ENCODE measurements around the gene GEN1.

Gene GEN1

DNA sequence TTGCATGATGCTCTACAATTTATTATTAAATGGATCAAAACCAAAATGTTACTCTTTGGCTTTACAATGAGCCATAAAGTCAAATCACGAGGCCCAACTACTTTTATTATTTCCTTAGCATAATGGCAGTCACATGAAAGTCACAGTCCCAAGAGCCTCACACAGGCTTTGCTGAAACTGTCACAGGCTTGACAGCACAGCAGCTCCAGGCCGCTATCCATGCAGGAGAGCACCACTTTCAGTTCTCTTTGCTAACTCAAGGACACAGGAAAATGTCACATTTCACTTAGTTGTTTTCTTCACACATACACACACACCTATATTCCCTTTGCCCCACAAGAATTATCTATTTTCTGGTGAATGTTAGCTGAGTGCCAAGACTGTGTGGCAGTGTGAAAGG lies 51.2 kb downstream of the GEN1 start:
- no peak overlapping the region for H3K27ac ChIP-seq (ENCODE audit: low read depth, low read length)
- H3K27me3 ChIP-seq (ENCODE audit: insufficient read depth, low read length), result no peaks in the 10 kb centered on the region
- H3K4me1 ChIP-seq (ENCODE audit: control insufficient read depth in 1 of 2, insufficient read depth in 2 of 2, low read length in 2 of 2), result no peaks in the 10 kb centered on the region
- H2AK5ac ChIP-seq (ENCODE audit: low read length), result no peak overlapping the region
- H3K79me1 ChIP-seq (ENCODE audit: low read length), result no peaks in the 10 kb centered on the region
- no peak overlapping the region for H2BK12ac ChIP-seq (ENCODE audit: low read length)
- no peak overlapping the region for H2BK120ac ChIP-seq (ENCODE audit: insufficient read depth, low read length, poor library complexity)
- no peak overlapping the region for H3K23ac ChIP-seq (ENCODE audit: low read length)
- H4K12ac ChIP-seq (ENCODE audit: low read depth, low read length), result no peak overlapping the region
- H3K14ac ChIP-seq (ENCODE audit: low read length), result no peak overlapping the region
- H3K18ac ChIP-seq (ENCODE audit: low read length), result no peak overlapping the region
- no peak overlapping the region for H4K91ac ChIP-seq (ENCODE audit: low read depth, low read length)
- no peak for DNase-seq
- no peak overlapping the region for H3K4me3 ChIP-seq (ENCODE audit: low read depth, low read length)
- H2BK5ac ChIP-seq (ENCODE audit: low read depth, low read length, poor library complexity), result no peak overlapping the region
- H2AFZ ChIP-seq (ENCODE audit: insufficient read depth, low read length, poor library complexity), result no peak overlapping the region
- H3K4ac ChIP-seq (ENCODE audit: low read depth, low read length), result no peak overlapping the region
- no peaks in the 10 kb centered on the region for H3K9me3 ChIP-seq (ENCODE audit: insufficient read depth, low read depth, low read length)
- WGBS (ENCODE audit: extremely low coverage, insufficient coverage, insufficient read length), result no CpG with 5 or more reads among the region's 2 CpGs
- no peak overlapping the region for H3K9ac ChIP-seq (ENCODE audit: low read length)
- no peak overlapping the region for H3K4me2 ChIP-seq (ENCODE audit: low read length)
- no peak overlapping the region for H4K8ac ChIP-seq (ENCODE audit: low read depth, low read length)
- H3K36me3 ChIP-seq (ENCODE audit: control insufficient read depth in 1 of 2, insufficient read depth in 2 of 2, low read length in 2 of 2), result no peaks in the 10 kb centered on the region
- H3K79me2 ChIP-seq (ENCODE audit: control insufficient read depth, insufficient read depth, low read length, poor library complexity), result no peaks in the 10 kb centered on the region

GRCh38 chr2:17805717-17806363 lies 51.9 kb downstream of the GEN1 start:
- H3K79me2 ChIP-seq (ENCODE audit: control insufficient read depth, insufficient read depth, low read length, poor library complexity), result no peaks in the 10 kb centered on the region
- no peak overlapping the region for H2AFZ ChIP-seq (ENCODE audit: insufficient read depth, low read length, poor library complexity)
- no CpG with 5 or more reads among the region's 8 CpGs for WGBS (ENCODE audit: extremely low coverage, insufficient coverage, insufficient read length)
- no peak overlapping the region for H2BK12ac ChIP-seq (ENCODE audit: low read length)
- H2BK120ac ChIP-seq (ENCODE audit: insufficient read depth, low read length, poor library complexity), result no peak overlapping the region
- H3K36me3 ChIP-seq (ENCODE audit: control insufficient read depth in 1 of 2, insufficient read depth in 2 of 2, low read length in 2 of 2), result no peaks in the 10 kb centered on the region
- H3K18ac ChIP-seq (ENCODE audit: low read length), result no peak overlapping the region
- no peak overlapping the region for H4K8ac ChIP-seq (ENCODE audit: low read depth, low read length)
- H3K9ac ChIP-seq (ENCODE audit: low read length), result no peak overlapping the region
- H4K91ac ChIP-seq (ENCODE audit: low read depth, low read length), result no peak overlapping the region
- H3K23ac ChIP-seq (ENCODE audit: low read length), result no peak overlapping the region
- no peak overlapping the region for H4K12ac ChIP-seq (ENCODE audit: low read depth, low read length)
- H3K4ac ChIP-seq (ENCODE audit: low read depth, low read length), result no peak overlapping the region
- no peak for DNase-seq
- no peaks in the 10 kb centered on the region for H3K79me1 ChIP-seq (ENCODE audit: low read length)
- no peak overlapping the region for H3K4me2 ChIP-seq (ENCODE audit: low read length)
- H2BK5ac ChIP-seq (ENCODE audit: low read depth, low read length, poor library complexity), result no peak overlapping the region
- H2AK5ac ChIP-seq (ENCODE audit: low read length), result no peak overlapping the region
- no peaks in the 10 kb centered on the region for H3K27me3 ChIP-seq (ENCODE audit: insufficient read depth, low read length)
- H3K4me3 ChIP-seq (ENCODE audit: low read depth, low read length), result no peak overlapping the region
- H3K4me1 ChIP-seq (ENCODE audit: control insufficient read depth in 1 of 2, insufficient read depth in 2 of 2, low read length in 2 of 2), result no peaks in the 10 kb centered on the region
- H3K27ac ChIP-seq (ENCODE audit: low read depth, low read length), result no peak overlapping the region
- no peak overlapping the region for H3K14ac ChIP-seq (ENCODE audit: low read length)
- no peaks in the 10 kb centered on the region for H3K9me3 ChIP-seq (ENCODE audit: insufficient read depth, low read depth, low read length)

GRCh38 chr2:17813010-17813741 lies 59.2 kb downstream of the GEN1 start:
- Histone ChIP-seq H3K27ac (ENCODE audit: low read depth, low read length) (no peak overlapping the region), H2BK120ac (ENCODE audit: insufficient read depth, low read length, poor library complexity) (no peak overlapping the region), H2BK12ac (ENCODE audit: low read length) (no peak overlapping the region), H2AK5ac (ENCODE audit: low read length) (no peak overlapping the region), H3K9me3 (ENCODE audit: insufficient read depth, low read depth, low read length) (no peaks in the 10 kb centered on the region), H3K9ac (ENCODE audit: low read length) (no peak overlapping the region), H3K14ac (ENCODE audit: low read length) (no peak overlapping the region), H2AFZ (ENCODE audit: insufficient read depth, low read length, poor library complexity) (no peak overlapping the region), H3K4me1 (ENCODE audit: control insufficient read depth in 1 of 2, insufficient read depth in 2 of 2, low read length in 2 of 2) (no peaks in the 10 kb centered on the region), H3K27me3 (ENCODE audit: insufficient read depth, low read length) (no peaks in the 10 kb centered on the region), H3K4me3 (ENCODE audit: low read depth, low read length) (no peak overlapping the region), H3K79me1 (ENCODE audit: low read length) (peaks cover 2% of the 10 kb centered on the region), H3K4me2 (ENCODE audit: low read length) (no peak overlapping the region), H3K18ac (ENCODE audit: low read length) (no peak overlapping the region), H2BK5ac (ENCODE audit: low read depth, low read length, poor library complexity) (no peak overlapping the region), H3K23ac (ENCODE audit: low read length) (no peak overlapping the region), H4K12ac (ENCODE audit: low read depth, low read length) (no peak overlapping the region), H4K91ac (ENCODE audit: low read depth, low read length) (no peak overlapping the region), H3K36me3 (ENCODE audit: control insufficient read depth in 1 of 2, insufficient read depth in 2 of 2, low read length in 2 of 2) (no peaks in the 10 kb centered on the region), H3K79me2 (ENCODE audit: control insufficient read depth, insufficient read depth, low read length, poor library complexity) (no peaks in the 10 kb centered on the region), H4K8ac (ENCODE audit: low read depth, low read length) (no peak overlapping the region), H3K4ac (ENCODE audit: low read depth, low read length) (no peak overlapping the region)
- no peak for DNase-seq
- WGBS (ENCODE audit: extremely low coverage, insufficient coverage, insufficient read length), result no CpG with 5 or more reads among the region's 5 CpGs

DNA sequence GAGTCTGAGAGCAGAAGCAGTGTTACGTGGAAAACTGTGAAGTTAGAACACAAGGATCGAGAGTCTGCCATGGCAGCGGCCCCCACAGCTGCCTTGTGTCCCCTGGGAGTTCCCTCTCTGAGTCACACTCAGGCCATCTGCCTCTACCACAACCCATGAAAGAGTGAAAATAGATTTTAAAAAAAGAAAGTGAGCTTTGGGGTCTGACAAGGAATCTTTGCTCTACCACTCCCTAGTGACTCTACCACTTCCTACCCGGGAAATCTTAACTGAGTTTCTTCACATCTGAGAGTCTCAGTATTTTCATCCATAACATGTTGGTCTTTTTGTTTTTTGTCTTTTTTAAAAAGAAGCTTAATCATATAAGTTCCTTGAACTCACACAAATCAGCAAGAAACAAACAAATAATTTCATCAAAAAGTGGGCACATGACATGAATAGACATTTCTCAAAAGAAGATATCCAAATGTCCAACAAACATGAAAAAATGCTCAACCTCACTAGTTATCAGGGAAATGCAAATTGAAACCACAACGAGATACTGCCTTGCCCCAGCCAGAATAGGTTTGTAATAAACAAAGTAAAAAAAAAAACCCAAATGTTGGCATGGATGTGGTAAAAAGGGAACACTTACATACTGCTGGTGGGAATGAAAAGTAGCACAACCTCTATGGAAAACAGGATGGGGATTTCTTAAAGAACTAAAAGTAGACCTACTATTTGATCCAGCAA lies 60.0 kb downstream of the GEN1 start:
- Histone ChIP-seq H3K27me3 (ENCODE audit: insufficient read depth, low read length) (no peaks in the 10 kb centered on the region), H3K23ac (ENCODE audit: low read length) (no peak overlapping the region), H3K14ac (ENCODE audit: low read length) (no peak overlapping the region), H2BK5ac (ENCODE audit: low read depth, low read length, poor library complexity) (no peak overlapping the region), H4K8ac (ENCODE audit: low read depth, low read length) (no peak overlapping the region), H4K12ac (ENCODE audit: low read depth, low read length) (no peak overlapping the region), H3K4me2 (ENCODE audit: low read length) (no peak overlapping the region), H3K9ac (ENCODE audit: low read length) (no peak overlapping the region), H3K4me1 (ENCODE audit: control insufficient read depth in 1 of 2, insufficient read depth in 2 of 2, low read length in 2 of 2) (no peaks in the 10 kb centered on the region), H3K79me2 (ENCODE audit: control insufficient read depth, insufficient read depth, low read length, poor library complexity) (no peaks in the 10 kb centered on the region), H3K9me3 (ENCODE audit: insufficient read depth, low read depth, low read length) (no peaks in the 10 kb centered on the region), H2BK120ac (ENCODE audit: insufficient read depth, low read length, poor library complexity) (no peak overlapping the region), H3K36me3 (ENCODE audit: control insufficient read depth in 1 of 2, insufficient read depth in 2 of 2, low read length in 2 of 2) (no peaks in the 10 kb centered on the region), H3K79me1 (ENCODE audit: low read length) (peaks cover 2% of the 10 kb centered on the region), H2BK12ac (ENCODE audit: low read length) (no peak overlapping the region), H4K91ac (ENCODE audit: low read depth, low read length) (no peak overlapping the region), H3K4me3 (ENCODE audit: low read depth, low read length) (no peak overlapping the region), H3K4ac (ENCODE audit: low read depth, low read length) (no peak overlapping the region), H2AFZ (ENCODE audit: insufficient read depth, low read length, poor library complexity) (no peak overlapping the region), H3K18ac (ENCODE audit: low read length) (no peak overlapping the region), H3K27ac (ENCODE audit: low read depth, low read length) (no peak overlapping the region), H2AK5ac (ENCODE audit: low read length) (no peak overlapping the region)
- DNase-seq, result peak in 1 of 2 donors; percentile 5
- WGBS (ENCODE audit: extremely low coverage, insufficient coverage, insufficient read length), result no CpG with 5 or more reads among the region's 5 CpGs
